ENCODE data around the gene NRF1.

DNA sequence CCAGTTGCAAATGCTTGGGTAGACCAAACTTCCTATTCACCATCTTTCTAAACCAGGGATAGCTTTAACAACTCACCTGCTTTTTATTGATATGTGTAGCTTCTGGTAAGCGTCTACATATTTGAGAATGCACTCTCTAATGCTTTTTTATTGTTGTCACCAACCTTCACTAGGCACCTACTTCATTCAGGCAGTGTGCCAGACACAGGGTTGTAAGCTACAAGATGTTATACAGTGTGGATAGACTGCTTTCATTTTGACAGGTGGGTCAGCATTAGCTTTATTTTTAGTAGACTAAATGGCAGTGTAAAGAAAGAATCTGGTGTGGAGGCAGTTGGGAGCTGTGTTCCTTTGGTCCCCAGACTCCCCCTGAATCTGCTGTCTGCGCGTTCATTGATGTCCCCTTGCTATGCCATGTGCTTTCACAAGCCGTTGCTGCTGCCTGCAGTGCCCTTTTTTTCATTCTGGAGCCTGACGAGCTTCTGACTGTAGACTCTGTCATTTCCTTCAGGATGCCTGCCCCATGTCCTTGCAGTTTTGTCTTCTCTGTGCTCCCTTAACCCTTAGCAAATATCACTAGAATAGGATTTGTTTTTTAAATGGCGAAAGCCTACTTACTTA is 32.1 kb downstream of the NRF1 start:
- TF ChIP-seq POLR2A (IDR thresholded peaks at IDR 0.05; ENCODE audit: low read length) (no peak), CTCF (IDR thresholded peaks at IDR 0.05) (no peak), USF2 (IDR thresholded peaks at IDR 0.05) (no peak), HEYL (CRISPR knock-in tag; IDR thresholded peaks at IDR 0.05) (no peak)

Measured in A549 (cell line).